BLaER1 (cell line): ENCODE results near the gene COL23A1.

Source experiments
- H3K27ac ChIP-seq: shearing (Covaris generic); formaldehyde crosslinking; 2 replicates; pipeline ENCODE4 v1.8.1; 2022
- H3K27me3 ChIP-seq: shearing (Covaris generic); formaldehyde crosslinking; 2 replicates; pipeline ENCODE4 v1.8.1; 2022
- H3K36me3 ChIP-seq: shearing (Covaris generic); formaldehyde crosslinking; 2 replicates; pipeline ENCODE4 v1.8.1; 2022
- H3K4me1 ChIP-seq: shearing (Covaris generic); formaldehyde crosslinking; 2 replicates; pipeline ENCODE4 v1.8.1; 2022
- H3K4me2 ChIP-seq: shearing (Covaris generic); formaldehyde crosslinking; 2 replicates; pipeline ENCODE4 v1.8.1; 2022
- H3K4me3 ChIP-seq: shearing (Covaris generic); formaldehyde crosslinking; 2 replicates; pipeline ENCODE4 v1.8.1; 2022
- H3K9ac ChIP-seq: shearing (Covaris generic); formaldehyde crosslinking; 2 replicates; pipeline ENCODE4 v1.8.1; 2022
- H3K9me3 ChIP-seq: shearing (Covaris generic); formaldehyde crosslinking; 2 replicates; pipeline ENCODE4 v1.8.1; 2022
- H4K20me1 ChIP-seq: shearing (Covaris generic); formaldehyde crosslinking; 2 replicates; pipeline ENCODE4 v1.8.1; 2022
- Cebpa-rat ChIP-seq: shearing (Covaris generic); IDR thresholded peaks from 2 replicates; pipeline ENCODE4 v1.8.1; 2022

Gene COL23A1

GRCh38 chr5:178465228-178465860 is 124.8 kb downstream of the COL23A1 start:
- H3K9me3 ChIP-seq, result no peaks in the 10 kb centered on the region
- H4K20me1 ChIP-seq, result no peaks in the 10 kb centered on the region
- H3K9ac ChIP-seq, result no peak overlapping the region
- no peak overlapping the region for H3K4me2 ChIP-seq
- H3K27me3 ChIP-seq, result no peaks in the 10 kb centered on the region
- H3K27ac ChIP-seq, result no peak overlapping the region
- no peak for TF ChIP-seq Cebpa-rat
- H3K4me3 ChIP-seq, result no peak overlapping the region
- H3K36me3 ChIP-seq, result no peaks in the 10 kb centered on the region
- H3K4me1 ChIP-seq, result peaks cover 40% of the 10 kb centered on the region

GRCh38 chr5:178464431-178465048 is 125.7 kb downstream of the COL23A1 start:
- H3K4me2 ChIP-seq, result no peak overlapping the region
- H4K20me1 ChIP-seq, result no peaks in the 10 kb centered on the region
- H3K27me3 ChIP-seq, result no peaks in the 10 kb centered on the region
- peaks cover 32% of the 10 kb centered on the region for H3K4me1 ChIP-seq
- H3K36me3 ChIP-seq, result no peaks in the 10 kb centered on the region
- no peak overlapping the region for H3K4me3 ChIP-seq
- no peak overlapping the region for H3K27ac ChIP-seq
- H3K9me3 ChIP-seq, result no peaks in the 10 kb centered on the region
- H3K9ac ChIP-seq, result no peak overlapping the region
- no peak for TF ChIP-seq Cebpa-rat

DNA sequence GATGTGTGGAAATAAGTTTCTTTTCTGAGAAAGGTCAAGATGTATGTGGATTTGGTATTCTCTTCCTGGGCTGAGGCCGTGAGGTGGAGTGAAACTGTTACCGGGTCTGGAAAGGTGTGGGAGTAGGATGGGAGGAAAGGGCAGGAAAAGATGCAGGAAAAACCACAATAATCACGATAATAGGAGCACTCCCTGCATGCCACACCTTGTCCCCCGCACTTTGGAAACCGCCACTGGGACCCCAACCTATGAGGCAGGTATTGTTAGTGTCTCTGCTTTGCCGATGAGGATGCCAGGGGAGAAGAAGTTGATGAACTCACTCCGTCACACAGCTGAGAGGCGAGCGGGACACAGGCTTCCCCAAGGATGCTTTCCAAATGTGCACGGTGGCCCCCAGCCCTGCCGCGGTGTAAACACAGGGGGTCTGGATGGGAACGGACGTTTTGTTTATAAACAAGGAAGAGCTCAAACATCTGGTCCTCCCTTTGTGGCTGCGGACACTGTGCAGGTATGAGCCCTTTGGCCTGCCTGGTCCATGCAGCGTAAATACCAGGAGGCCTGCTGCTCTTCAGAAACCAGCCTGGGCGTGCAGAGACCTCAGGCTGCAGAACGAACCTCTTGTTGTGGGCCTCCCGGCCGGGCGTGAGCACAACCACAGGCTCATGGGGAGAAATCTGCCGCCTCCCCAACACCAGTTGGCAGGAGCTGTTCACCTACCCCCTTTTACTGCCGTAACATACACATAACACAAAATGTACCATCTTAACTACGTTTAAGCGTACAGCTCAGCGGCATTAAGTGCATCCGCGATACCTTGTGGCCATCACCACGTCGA is 126.7 kb downstream of the COL23A1 start:
- Histone ChIP-seq H3K4me1 (peaks cover 22% of the 10 kb centered on the region), H3K36me3 (no peaks in the 10 kb centered on the region), H3K9ac (no peak overlapping the region), H3K27me3 (no peaks in the 10 kb centered on the region), H3K4me3 (no peak overlapping the region), H3K4me2 (no peak overlapping the region), H3K9me3 (no peaks in the 10 kb centered on the region), H4K20me1 (no peaks in the 10 kb centered on the region), H3K27ac (no peak overlapping the region)
- no peak for TF ChIP-seq Cebpa-rat

DNA sequence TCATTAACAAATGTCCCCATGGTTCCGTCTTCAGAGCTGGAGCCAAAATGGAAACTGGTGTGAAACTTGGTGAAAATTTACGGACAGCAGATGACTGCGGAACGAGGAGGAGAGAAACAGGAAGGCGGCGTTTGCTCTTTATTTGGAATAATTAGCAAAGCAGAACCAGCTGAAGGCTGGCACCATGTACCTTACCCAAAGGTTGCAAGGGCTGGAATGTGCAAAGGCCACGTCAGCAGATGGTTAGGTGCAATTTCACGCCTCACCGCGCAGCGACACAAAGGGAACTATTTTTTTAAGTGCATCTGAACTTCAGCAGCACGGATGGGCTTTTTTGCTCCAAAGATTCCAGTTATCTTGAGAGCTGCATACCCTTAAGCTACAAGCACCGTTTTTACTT is 127.4 kb downstream of the COL23A1 start:
- Histone ChIP-seq H3K9me3 (no peaks in the 10 kb centered on the region), H3K27ac (no peak overlapping the region), H4K20me1 (no peaks in the 10 kb centered on the region), H3K27me3 (no peaks in the 10 kb centered on the region), H3K4me3 (no peak overlapping the region), H3K4me1 (peaks cover 14% of the 10 kb centered on the region), H3K9ac (no peak overlapping the region), H3K36me3 (no peaks in the 10 kb centered on the region), H3K4me2 (no peak overlapping the region)
- TF ChIP-seq Cebpa-rat, result no peak

DNA sequence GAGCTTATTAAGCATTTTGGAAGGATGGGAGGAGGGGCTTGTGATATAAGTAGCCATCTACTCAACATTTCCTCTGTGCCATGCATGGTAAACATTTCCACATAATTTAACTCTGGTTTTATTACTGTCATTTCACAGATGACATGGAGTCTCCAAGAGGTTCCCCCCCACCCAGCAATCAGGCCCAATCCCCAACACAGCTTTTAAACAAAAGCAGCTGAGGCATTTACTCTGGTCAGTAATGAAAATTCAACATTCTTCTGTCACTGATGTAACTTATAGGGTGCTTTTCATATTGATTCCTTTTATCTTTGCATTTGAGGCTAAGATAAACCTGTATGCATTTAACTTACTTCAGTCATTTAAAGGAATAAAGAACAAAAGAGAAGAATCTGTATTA is 128.1 kb downstream of the COL23A1 start:
- H3K27ac ChIP-seq, result no peak overlapping the region

DNA sequence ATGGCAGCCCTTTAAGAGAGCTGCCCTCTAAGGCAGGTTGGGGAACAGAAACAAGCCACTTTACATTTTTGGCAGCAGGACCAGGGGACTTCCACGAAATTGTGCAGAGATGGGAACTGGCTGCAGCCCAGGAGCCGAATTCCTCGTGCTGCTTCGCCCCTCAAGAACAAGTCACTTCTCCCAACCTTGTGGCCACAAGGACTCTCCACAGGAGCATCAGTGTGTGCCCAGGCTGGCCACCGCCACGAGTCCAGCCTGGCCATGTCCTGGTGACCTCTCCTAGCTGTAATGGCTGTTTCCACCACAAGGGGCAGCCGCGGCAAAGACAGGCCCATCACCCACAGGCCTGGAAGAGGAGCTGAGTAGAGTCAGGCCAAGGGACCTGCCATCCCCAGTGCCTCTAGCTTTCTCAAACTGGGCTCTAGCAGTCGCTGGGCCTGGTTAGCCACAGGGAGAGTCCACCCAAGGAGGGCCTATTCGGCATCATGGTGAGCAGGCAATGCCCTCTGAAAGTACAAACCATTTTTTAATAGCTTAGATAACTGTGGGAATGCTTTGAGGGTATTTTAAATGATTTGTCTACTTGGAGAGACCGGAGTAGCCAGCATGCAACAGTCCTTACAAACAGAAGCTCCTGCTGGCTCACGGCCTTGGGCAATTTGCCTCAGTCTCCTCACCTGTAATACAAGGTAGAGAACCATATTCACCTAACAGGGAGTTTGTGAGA is 129.0 kb downstream of the COL23A1 start:
- Histone ChIP-seq H3K27ac (no peak overlapping the region), H3K4me3 (no peak overlapping the region), H3K27me3 (no peaks in the 10 kb centered on the region), H3K36me3 (no peaks in the 10 kb centered on the region), H3K4me2 (no peak overlapping the region), H4K20me1 (no peaks in the 10 kb centered on the region), H3K9ac (no peak overlapping the region), H3K4me1 (no peaks in the 10 kb centered on the region), H3K9me3 (no peaks in the 10 kb centered on the region)
- no peak for TF ChIP-seq Cebpa-rat

More for the DNA sequence above, 128.1 kb downstream of the COL23A1 start:
- Histone ChIP-seq H3K4me2 (no peak overlapping the region), H3K36me3 (no peaks in the 10 kb centered on the region), H4K20me1 (no peaks in the 10 kb centered on the region), H3K27me3 (no peaks in the 10 kb centered on the region), H3K9ac (no peak overlapping the region), H3K9me3 (no peaks in the 10 kb centered on the region), H3K4me1 (peaks cover 7% of the 10 kb centered on the region), H3K4me3 (no peak overlapping the region)
- no peak for TF ChIP-seq Cebpa-rat

GRCh38 chr5:178460598-178460997 is 129.6 kb downstream of the COL23A1 start:
- H3K27ac ChIP-seq, result no peak overlapping the region

GRCh38 chr5:178460174-178460573 is 130.0 kb downstream of the COL23A1 start:
- no peaks in the 10 kb centered on the region for H4K20me1 ChIP-seq
- H3K4me2 ChIP-seq, result no peak overlapping the region
- H3K9me3 ChIP-seq, result no peaks in the 10 kb centered on the region
- no peak overlapping the region for H3K27ac ChIP-seq
- H3K4me3 ChIP-seq, result no peak overlapping the region
- no peaks in the 10 kb centered on the region for H3K36me3 ChIP-seq
- no peak overlapping the region for H3K9ac ChIP-seq
- H3K4me1 ChIP-seq, result no peaks in the 10 kb centered on the region
- H3K27me3 ChIP-seq, result no peaks in the 10 kb centered on the region
- no peak for TF ChIP-seq Cebpa-rat

More at GRCh38 chr5:178460598-178460997, 129.6 kb downstream of the COL23A1 start:
- H3K9ac ChIP-seq, result no peak overlapping the region
- H3K4me2 ChIP-seq, result no peak overlapping the region
- no peaks in the 10 kb centered on the region for H3K4me1 ChIP-seq
- no peaks in the 10 kb centered on the region for H3K36me3 ChIP-seq
- no peak for TF ChIP-seq Cebpa-rat
- H3K27me3 ChIP-seq, result no peaks in the 10 kb centered on the region
- H3K9me3 ChIP-seq, result no peaks in the 10 kb centered on the region
- H3K4me3 ChIP-seq, result no peak overlapping the region
- no peaks in the 10 kb centered on the region for H4K20me1 ChIP-seq

DNA sequence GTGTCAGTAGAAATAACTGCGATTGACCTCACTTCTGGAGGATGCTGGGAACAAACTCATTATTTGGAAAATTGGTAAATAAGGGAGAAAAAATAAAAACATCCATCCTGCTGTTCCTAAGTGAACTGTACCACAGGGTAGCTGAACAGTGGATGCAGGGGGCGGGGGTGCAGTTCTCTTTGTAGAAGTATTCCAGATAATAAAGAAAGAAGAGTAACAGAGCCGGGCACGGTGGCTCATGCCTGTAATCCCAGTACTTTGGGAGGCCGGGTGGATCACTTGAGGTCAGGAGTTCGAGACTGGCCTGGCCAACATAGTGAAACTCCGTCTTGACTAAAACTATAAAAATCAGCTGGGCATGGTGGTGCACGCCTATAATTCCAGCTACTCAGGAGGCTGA is 132.1 kb downstream of the COL23A1 start:
- Histone ChIP-seq H3K27me3 (no peaks in the 10 kb centered on the region), H3K27ac (no peak overlapping the region), H3K4me1 (no peaks in the 10 kb centered on the region), H3K4me2 (no peak overlapping the region), H3K36me3 (no peaks in the 10 kb centered on the region), H3K9ac (no peak overlapping the region), H3K9me3 (no peaks in the 10 kb centered on the region), H4K20me1 (no peaks in the 10 kb centered on the region), H3K4me3 (no peak overlapping the region)
- TF ChIP-seq Cebpa-rat, result no peak
